HG02763 (cell line): ENCODE data around the gene CFAP74.
"Not testable (repeated sequence)": the region's sequence is repeated elsewhere in the genome, so short reads cannot be mapped to it uniquely, and the experiment has no call there.

Source experiments
- ATAC-seq: cut with Tn5 transposase; IDR thresholded peaks from one replicate; pipeline ENCODE4 v1.9.1; 2021; ENCODE audit warnings: mild to moderate bottlenecking, moderate library complexity; ENCODE audit not compliant: unreplicated experiment

Gene CFAP74

DNA sequence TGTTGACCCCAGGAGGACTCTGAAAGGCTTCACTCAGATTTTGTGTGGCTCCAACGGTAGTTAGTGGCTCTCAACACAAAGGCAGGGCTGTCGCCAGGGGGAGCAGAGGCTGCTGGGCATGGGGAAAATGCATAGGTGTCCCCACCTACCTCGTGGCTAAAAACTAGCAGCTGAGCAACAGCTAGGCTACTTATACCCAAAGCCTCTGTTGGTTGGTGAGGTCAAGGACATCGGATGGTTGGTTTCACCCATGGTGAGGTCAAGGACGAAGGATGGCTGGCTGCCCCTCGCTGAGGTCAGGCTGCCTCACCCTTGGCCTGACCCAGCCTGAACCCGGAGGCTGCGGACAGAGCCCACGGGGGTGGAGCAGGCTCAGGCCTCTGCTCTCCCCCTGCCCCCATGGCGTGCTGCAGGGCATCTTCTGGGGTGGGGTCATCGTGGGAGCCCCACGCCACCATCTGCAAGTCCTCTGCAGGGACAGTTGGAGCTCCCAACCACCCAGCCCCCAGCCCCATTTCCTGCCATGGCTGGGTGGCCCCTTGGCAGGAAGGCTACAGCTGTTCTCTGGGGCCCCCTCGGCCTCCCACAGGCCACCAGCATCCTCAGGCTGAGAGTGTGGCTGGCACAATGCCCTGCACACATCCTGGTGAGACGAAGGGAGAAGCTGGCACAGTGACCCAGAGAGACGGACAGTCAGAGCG, 104.2 kb downstream of the CFAP74 start:
- no peak for ATAC-seq

DNA sequence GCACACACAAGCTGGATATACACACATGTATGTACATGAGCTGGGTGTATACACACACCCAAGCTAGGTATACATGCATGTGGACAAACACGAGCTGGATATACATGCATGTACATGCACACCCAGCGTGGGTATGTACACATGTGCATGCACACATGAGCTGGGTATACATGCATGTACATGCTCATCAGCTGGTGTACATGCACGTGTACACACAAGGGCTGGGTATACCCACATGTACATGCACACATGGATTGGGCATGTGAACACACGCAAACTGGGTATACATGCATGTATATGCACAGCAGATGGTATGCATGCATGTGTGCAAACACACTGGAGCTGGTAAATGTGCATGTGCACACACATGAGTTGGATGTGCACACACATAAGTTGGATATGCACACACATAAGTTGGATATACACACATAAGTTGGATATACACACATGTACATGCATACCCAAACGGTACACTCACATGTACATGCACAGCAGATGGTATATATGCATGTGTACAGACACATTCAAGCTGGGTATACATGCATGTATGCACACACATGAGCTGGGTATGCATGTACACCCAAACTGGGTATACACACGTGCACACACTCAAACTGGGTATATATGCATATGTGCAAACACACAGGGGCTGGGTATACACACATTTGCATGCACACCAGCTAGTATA, 105.2 kb downstream of the CFAP74 start:
- ATAC-seq, result no peak

DNA sequence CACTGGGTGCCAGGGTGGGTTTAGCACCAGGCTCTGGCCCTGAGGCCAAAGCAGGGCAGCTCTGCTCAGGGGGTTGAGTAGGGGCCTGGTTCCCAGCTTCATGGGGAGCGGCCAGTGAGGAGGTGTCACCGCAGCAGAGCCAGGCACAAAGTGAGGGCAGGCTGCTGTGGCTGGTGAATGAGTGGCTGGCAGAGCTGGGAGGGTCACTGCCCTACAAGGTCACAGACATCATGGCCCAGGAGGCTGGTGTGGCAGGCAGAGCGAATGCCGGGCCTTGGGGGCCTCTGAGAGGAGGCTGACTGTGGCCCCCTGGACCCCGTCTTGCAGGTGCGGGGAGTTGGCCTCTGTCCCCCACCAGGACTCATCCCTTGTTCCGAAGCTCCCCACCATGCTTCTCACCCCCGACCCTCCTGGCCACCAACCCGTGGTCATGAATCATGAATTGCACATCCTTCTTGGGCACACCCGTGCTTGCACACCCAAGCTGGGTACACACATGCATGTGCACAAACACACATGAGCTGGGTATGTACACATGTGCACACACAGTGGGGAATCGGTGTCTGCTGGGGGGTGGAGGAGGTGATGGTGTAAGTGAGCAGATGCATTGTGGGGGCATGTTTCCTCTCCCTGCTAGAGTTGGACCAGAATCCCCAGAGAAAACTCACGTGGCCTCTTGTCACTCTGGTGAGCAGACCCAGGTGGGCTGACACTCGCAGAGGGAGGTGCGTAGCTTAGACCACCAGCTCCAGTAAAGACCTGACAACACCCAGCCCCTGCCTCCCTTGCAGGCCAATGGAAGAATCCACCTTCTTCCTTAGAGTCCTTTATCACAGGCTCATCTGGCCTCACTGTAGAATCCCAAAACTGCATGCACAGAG, 107.9 kb downstream of the CFAP74 start:
- no peak for ATAC-seq

DNA sequence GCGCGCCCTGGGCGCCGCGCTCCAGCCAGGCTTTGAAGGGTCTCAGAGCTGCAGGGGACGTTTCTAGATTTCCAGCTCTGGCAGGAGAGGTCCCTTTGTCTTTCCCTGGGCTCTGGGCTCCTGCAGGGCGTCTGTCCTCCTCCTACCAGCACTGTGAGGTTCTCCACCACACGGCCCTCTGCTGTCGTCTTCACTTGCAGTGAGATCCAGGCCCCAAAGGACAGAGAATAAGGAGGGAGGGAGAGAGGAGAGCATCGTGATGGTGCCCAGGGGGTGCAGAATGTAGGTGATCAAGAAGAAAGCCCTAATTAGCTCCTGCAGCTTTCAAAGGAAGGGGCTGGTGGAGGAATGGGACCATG, 108.5 kb downstream of the CFAP74 start:
- no peak for ATAC-seq

DNA sequence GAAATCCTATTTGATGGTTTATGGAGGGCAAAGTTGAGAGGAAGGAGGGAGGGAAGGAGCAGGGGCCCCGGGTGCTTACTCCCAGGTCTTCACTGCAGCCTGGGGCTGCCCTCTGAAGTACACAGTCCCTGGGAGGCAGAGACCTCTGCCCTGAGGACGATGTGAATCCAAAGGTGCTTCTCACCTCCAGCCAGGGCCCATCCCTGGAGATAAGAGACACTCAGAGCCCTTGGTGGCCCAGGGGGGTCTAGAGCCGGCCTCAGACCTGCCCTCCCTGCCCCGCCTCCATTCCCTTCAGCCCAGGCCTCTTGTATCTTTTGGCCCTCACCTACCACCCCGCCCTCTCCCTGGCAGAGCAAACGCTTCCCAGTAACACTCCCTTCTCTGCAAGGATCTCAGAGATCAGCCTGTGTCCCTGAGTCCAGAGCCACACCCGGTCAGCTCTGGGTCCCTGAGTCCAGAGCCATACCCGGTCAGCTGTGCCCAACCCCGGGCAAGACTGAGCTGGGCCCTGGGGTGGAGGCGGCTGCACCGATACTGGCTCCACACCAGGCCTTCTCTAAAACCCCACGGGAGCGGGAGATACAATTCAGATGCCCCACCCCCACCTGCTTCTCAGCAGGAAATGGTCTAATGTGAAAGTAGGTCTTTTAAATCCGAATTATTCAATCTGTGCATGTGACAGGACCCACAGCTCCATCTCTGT, 109.1 kb downstream of the CFAP74 start:
- ATAC-seq, result no peak

DNA sequence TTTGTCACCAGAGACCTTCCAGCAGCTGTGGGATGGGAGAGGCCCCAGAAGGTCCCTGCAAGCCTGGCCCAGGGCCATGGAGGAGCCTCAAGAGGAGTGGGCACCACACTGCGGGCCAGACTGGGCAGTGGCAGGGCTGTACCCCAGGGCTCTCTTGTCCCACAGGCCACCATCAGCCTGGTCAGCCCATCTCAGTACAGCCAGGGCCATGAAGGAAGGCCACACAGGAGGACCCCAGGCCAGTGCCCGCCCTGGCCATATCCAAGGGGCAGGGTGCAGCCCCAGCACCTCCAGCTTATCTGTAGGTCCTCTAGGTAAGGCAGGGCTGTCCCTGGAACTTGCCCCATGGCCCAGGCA, 109.6 kb downstream of the CFAP74 start:
- no peak for ATAC-seq

DNA sequence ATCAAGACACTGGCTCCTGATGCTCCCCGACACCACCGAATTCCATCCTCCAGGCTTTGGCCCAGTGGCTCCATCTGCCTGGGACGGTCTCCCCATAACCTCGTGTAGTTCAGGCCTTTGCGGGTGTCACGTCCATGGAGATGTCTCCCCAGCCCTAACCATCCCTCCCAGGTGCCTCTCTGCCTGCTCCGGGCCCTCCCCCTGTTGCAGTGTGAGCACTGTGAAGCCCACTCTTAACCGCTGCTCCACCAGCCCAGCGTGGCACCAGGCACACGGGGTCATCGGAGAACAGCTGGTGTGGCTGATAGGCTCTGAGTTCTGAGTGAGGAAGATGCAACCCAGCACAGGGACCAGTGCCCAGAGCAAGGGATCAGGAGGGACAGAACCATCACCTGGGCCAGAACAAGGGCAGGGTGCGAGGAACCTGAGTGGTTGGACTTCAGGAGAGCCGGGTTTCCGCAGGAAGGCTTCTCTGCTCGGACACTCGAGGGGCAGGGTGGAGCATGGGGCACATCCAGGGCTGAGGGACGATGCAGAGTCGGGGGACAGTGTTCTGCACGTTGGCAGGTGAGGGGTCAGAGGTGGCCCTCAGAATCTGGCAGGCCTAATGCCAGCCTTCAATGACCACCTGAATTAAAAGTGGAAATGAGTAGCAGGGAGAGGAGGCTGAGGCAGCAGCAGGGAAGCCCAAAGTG, 110.1 kb downstream of the CFAP74 start:
- ATAC-seq, result no peak

DNA sequence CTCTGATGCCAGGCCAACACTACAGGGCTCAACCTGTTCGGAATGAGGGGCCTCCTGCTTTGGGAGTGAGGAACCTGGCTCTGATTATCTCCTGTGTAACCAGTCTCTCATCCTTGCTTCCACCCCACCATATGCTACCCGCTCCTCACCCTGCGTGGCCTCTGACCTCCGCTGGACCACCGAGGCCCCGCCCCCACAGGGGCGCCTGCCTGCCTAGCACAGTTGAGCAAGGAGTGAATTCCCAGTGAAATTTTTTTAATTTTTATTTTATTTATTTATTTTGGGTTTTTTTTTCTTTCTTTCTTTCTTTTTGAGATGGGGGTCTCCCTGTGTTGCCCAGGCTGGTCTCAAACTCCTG, 110.8 kb downstream of the CFAP74 start:
- ATAC-seq, result no peak

DNA sequence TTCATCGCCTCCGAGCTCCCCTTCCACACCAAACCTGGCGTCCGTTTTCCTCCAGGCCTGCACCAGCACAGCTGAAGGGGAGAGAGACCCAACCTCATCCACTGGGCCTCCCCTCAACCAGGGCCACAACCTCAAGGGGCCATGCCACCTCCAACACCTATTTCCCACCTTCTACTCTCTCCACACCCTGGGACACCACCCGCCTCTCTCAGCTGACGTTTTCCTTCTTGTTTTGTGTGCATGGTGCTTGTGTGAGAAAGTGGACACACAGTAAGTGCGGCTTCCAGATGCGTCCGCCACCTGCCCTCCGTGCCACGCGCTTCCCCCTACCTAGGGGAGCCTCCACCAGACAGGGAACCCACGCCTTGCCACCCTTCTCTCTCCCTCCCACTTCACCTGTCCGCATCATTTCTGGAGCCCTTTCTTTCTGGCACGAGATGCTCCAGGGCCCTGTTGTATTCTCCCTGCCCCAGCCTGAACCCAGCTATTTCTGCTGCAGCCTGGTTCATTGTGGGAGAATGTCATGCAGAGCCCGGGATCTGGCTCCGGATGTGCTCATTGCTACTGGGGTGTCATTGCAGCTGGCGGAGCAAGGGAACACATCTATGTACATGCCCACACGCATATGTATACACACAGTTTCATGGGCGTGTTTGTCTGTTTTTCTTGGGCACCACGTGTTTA, 111.4 kb downstream of the CFAP74 start:
- no peak for ATAC-seq

DNA sequence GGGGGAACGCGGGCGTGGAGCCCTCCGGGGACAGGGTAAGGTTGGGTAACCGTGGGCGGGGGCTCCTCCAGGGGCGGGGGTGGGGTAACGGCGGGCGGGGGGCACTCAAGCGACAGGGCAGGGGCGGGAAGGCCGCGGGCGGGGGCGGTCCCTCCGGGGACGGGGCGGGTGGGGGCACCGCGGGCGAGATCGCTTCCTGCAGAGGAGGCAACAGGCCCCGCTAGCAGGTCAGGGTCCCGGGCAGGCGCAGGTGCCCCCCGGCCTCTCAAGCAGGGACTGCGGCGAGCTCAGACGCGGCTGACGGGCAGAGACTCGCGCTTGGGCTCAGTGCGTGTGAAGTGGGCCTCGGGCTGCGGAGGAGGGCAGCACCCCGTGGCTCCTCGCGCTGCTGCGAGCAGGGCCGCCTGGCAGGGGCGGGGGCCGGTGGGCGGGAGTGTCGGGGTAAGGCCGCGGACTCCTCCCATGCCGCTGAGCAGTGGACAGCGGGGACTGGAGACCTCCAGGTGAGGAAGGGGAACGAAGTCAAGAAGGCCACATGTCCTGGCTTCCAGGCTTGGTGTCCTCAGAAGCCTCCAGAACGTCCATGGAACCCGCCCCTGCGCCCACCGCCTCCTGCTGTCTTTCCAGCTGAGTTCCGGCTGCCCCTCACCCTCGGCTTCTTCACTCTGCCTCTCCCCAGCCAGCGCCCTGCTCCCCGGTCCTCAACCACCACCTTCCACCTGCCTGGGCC, 112.1 kb downstream of the CFAP74 start:
- peak; percentile 2 for ATAC-seq

DNA sequence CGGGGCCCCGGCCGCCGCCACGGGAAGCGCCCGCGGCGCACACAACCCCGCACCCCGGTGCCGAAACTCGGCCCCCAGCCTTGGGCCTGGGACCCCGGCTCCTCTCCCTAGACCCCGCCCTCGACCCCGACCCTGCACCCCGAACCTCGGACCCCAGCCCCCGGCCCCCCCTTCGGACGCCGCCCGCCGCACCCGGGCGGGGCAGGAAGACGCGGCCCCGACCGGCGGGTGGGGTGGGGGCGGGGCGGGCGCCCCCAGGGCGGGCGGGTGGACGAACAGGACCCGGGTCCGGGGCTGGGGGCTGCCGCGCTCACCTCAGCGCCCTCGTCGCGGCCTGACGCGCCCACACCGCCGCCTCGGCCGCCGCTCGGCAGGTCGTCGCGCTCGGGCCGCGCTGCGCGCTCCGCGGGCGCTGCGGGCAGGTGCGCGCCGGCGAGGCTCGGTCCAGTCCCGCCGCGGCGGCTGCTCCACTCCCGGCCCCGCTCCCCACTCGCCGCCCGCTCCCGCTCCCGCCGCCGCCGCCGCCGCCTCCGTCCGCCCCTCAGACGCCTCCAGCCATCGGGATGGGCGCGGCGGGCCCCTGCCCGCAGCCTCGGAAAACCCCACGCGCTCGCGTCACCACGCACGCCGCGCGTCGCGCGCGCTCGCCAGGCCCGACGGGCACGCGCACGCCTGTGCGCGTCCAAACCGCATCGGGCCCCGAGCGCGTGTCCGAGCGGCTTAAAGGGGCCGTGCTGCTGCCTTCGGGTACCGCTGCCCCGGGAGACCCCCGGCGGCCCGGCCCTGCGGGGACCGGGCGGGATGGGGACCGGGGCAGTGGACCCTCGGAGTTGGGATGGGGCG, 112.9 kb downstream of the CFAP74 start, which contains the start of gene GNB1:
Gene GNB1, minus strand, starts transcription at position 582 of the 843 bp plus-strand sequence. CDS start 65,634 bp downstream, outside the sequence.
- ATAC-seq, result peak; percentile 79

DNA sequence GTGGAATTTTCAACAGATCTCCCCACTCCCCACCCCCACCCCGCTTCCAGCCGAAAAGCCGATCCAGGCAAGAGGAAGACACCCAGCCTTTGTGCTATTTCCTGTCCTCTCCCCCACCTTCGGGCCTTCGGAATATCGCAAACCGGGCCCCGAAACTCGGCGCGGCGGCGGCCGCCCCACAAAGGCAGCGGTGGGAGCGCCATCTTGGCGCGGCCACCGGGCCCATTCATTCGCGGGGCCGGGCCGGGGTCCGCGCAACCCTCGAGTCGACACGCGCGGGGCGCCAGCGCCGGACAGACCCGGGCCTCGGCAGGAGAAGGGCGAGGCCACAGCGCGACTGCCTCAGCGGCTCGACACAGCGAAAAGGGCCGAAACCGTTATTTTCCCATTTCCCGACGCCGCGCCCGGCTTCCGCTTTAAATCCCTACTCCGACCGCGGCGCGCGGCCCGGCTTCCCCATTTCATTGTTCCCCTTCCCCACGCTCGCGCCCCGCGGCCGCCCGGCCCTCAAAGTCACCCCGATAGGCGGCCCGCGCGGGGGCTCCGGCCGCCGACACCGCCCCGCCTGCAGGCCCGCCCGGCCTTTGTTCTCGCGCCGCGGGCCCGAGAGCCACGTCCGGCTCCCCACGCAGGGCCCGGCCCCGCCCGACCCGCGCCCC, 113.6 kb downstream of the CFAP74 start:
- peak; percentile 21 for ATAC-seq

DNA sequence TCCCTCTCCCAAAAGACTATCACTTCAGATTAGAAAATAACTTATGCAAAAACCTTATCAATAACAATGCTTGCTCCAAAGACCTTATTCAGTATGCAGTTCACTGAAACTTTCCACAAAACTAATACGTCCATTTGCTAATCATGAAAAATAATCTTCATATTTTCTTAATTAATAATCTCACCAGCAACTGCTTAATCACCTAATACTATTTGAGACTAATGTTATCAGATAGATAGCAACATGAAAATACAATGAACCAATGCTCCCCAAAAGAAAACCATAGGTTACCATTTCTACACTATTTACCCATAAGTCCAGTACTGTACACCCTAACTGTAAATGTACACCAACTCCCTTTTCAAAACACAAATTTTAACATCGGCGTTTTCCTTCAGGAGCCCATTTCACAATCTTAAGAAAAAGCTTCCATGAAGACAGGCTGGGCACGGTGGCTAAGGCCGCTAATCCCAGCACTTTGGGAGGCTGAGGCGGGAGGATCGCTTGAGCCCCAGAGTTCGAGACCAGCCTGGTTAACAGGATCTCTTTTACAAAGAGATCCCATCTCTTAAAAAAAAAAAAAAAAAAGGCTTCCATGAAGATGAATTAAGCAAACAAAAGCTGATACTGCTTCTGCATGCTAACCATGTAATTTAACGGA, 114.4 kb downstream of the CFAP74 start:
- ATAC-seq, result no peak

DNA sequence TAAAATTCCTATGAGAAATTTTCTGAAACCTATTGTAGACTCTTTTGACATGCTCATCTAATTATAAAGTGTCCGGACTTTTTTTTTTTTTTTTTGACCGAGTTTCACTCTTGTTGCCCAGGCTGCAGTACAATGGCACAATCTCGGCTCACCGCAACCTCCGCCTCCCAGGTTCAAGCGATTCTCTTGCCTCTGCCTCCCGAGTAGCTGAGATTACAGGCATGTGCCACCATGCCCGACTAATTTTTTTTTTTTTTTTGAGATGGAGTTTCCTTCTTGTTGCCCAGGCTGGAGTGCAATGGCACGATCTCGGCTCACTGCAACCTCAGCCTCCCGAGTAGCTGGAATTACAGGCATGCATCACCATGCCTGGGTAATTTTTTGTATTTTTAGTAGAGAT, 119.7 kb downstream of the CFAP74 start:
- ATAC-seq, result not testable (repeated sequence)

DNA sequence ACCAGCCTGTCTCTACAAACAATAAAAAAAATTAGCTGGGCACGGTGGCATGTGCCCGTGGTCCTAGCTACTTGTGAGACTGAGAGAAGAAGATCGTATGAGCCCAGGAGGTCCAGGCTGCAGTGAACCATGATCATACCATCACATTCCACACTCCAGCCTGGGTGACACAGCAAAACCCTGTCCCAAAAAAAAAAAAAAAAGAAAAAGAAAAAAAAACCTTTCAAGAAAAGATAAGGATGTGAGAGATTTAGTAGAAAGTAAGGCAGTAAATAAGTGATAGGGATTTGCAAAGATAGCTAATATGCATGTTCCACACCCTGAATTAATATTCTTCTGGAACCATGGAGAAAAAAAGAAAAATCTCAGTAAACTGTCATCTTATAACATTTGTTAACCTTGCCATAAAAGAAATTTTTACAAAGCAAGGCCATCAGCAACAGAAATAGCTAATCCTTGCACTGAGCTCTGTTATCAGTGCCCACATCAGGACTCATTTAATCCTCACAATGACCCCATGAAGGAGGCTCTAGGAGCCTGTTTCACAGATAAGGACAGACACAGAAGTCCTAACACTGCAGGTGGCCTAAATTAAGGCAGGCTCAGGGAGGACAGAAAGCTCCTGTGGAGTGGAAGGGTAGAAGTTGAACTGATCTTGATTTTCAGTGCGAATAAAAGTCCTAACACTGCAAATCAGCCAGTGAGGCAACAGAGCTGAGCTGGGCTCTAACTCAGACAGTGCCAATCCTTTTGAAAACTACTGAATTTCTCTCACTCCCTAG, 120.3 kb downstream of the CFAP74 start:
- no peak for ATAC-seq

DNA sequence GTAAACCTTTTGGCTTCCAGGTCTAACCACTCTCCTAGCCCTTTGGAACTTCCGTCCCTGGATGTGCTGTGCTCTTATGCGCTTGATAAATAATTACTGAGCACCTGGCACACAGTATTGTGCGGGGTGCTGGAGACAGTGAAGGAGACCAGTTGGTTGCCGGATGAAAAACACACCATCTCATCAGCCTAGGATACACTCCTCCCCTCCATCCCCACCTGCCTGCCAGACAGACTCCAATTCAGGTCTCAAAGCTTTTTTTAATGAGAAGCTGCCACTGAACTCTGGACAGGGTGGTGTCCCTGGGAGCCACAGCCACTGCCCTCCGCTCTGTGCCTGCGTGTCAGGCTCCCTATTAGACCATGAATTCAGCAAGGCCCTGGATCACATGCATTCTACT, 121.9 kb downstream of the CFAP74 start:
- ATAC-seq, result no peak
